Ovary (tissue), 9 donors: ENCODE measurements around the gene DNASE2. TPM values are rescaled to one million over a fixed set of nuclear protein-coding genes. Genes with fewer than 3 reads are reported as not detected.
A peak's percentile ranks its signal among the peaks of the same experiment; 100 is the strongest.

Source experiments
- DNase-seq, 5 donors: peaks; one replicate each; pipeline ENCODE4 v3.0.0-alpha.2; 2019 to 2020
- H3K27ac ChIP-seq, 2 donors: fragments of 200-600 bp; one replicate each; pipeline versions ENCODE4 v1.5.1 to v1.8.0; 2019 to 2022
- H3K27me3 ChIP-seq: fragments of 200-600 bp; one replicate; pipeline ENCODE4 v1.8.0; 2022
- H3K36me3 ChIP-seq: fragments of 200-600 bp; sonication (generic); one replicate; pipeline ENCODE4 v1.5.1; 2019
- H3K4me1 ChIP-seq: one replicate; pipeline ENCODE4 v1.8.1; 2013; ENCODE audit warnings: mild to moderate bottlenecking, moderate library complexity; ENCODE audit not compliant: insufficient read depth
- H3K4me3 ChIP-seq: fragments of 200-600 bp; sonication (generic); one replicate; pipeline ENCODE4 v1.5.1; 2017
- H3K9me3 ChIP-seq, 2 donors: fragments of 200-600 bp in 1 of 2; sonication (generic) in 1 of 2; one replicate each; pipeline versions ENCODE4 v1.5.1 to v1.8.1; 2013 to 2019; ENCODE audit warnings: mild to moderate bottlenecking in 1 of 2, moderate library complexity in 1 of 2
- EP300 ChIP-seq: sonication (generic); formaldehyde crosslinking; IDR thresholded peaks from one replicate; pipeline ENCODE4 v1.6.1; 2017; ENCODE audit warnings: antibody characterized with exemption
- POLR2A ChIP-seq: fragments of 450-650 bp; IDR thresholded peaks from one replicate; pipeline ENCODE4 v1.6.1; 2017; ENCODE audit warnings: antibody characterized with exemption, mild to moderate bottlenecking, moderate library complexity
- WGBS, 3 donors: extraction: QIAGEN DNeasy Blood & Tissue Kit in 1 of 3; methylation state at CpG; one replicate each; pipeline versions ENCODE4 v1.1.5 to v1.1.7; 2013 to 2017; 5-methylcytosine and 5-hydroxymethylcytosine counted together
- intact Hi-C, 4 donors: fragments of 100-400 bp; cut with DNase I; formaldehyde crosslinking; loops; one replicate each; pipeline versions ENCODE4 v1.11.0 to v1.15.1; 2022 to 2023
- polyA plus RNA-seq, 2 donors: library from polyadenylated mRNA; stranded (reverse); fragments of 200-250 nt in 1 of 2; fragments of 350-450 nt in 1 of 2; fragmentation: Illumina TruSeq in 1 of 2; extraction: RNeasy Lipid Tissue Mini Kit (QIAGEN cat#74804) in 1 of 2; gene quantifications; one replicate each; pipeline ENCODE4 v1.2.3, GENCODE V29; 2013 to 2014
- total RNA-seq, 7 donors: library from RNA; depleted of rRNA in 2 of 7; stranded (reverse); fragments of >200 nt in 2 of 7; fragmentation: NEBNext Ultra II Directional in 3 of 7; extraction: Animal tissue kit (Norgen Biotek cat#: 25700) in 3 of 7; gene quantifications; one replicate each; pipeline versions ENCODE4 v1.1.0 to v1.2.4, GENCODE V29; 2016 to 2023
- TF ChIP-seq, protein P1 (sequence below), 3 donors: fragments of 450-650 bp in 2 of 3; fragments of 200-600 bp in 1 of 3; IDR thresholded peaks; one replicate each; pipeline versions ENCODE4 v1.5.1 to v1.8.0; 2016 to 2022; ENCODE audit warnings: antibody characterized with exemption in 3 of 3, mild to moderate bottlenecking in 1 of 3
- donor health status: DM: no; HTN: no; CAD: no; lungs with moderate emphysema.
- donor health status: DM: no; HTN: no; CAD: no.
- donor health status: Bipolar disorder and iron deficiency.
- donor health status: DM: yes; HTN: yes; CAD: no.
- donor health status: DM: no; HTN: no; CAD: no.
- donor health status: DM: yes; HTN: yes; CAD: no.

Gene DNASE2
- total and polyA plus RNA-seq, 9 donors: 20.9 to 54.2 (median 29.2) TPM

GRCh38 chr19:12871681-12872080, 9.6 kb downstream of the DNASE2 start:
- H3K27ac ChIP-seq: no peak overlapping the region
- intact Hi-C loops: no loop called here
- 61 to 67% (median 64%) methylated on average over 3 of the region's 3 CpGs for WGBS, 3 donors

GRCh38 chr19:12868540-12869112, 12.6 kb downstream of the DNASE2 start:
- Histone ChIP-seq H3K9me3 (no peaks in the 10 kb centered on the region), H3K27ac (no peak overlapping the region), H3K4me1 (peaks cover 3% of the 10 kb centered on the region), H3K36me3 (no peaks in the 10 kb centered on the region), H3K27me3 (no peaks in the 10 kb centered on the region), H3K4me3 (no peak overlapping the region)
- no peak for DNase-seq
- TF ChIP-seq POLR2A: no peak
- TF ChIP-seq, protein P1, sequence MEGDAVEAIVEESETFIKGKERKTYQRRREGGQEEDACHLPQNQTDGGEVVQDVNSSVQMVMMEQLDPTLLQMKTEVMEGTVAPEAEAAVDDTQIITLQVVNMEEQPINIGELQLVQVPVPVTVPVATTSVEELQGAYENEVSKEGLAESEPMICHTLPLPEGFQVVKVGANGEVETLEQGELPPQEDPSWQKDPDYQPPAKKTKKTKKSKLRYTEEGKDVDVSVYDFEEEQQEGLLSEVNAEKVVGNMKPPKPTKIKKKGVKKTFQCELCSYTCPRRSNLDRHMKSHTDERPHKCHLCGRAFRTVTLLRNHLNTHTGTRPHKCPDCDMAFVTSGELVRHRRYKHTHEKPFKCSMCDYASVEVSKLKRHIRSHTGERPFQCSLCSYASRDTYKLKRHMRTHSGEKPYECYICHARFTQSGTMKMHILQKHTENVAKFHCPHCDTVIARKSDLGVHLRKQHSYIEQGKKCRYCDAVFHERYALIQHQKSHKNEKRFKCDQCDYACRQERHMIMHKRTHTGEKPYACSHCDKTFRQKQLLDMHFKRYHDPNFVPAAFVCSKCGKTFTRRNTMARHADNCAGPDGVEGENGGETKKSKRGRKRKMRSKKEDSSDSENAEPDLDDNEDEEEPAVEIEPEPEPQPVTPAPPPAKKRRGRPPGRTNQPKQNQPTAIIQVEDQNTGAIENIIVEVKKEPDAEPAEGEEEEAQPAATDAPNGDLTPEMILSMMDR (IDR thresholded peaks at IDR 0.05): no peak
- no peak for TF ChIP-seq EP300
- WGBS, 3 donors: 85 to 94% (median 91%) methylated on average over 10 of the region's 10 CpGs
- intact Hi-C loops: no loop called here

More at GRCh38 chr19:12871681-12872080, 9.6 kb downstream of the DNASE2 start:
- Histone ChIP-seq H3K4me3 (no peak overlapping the region), H3K4me1 (peaks cover 4% of the 10 kb centered on the region), H3K9me3 (no peaks in the 10 kb centered on the region), H3K36me3 (no peaks in the 10 kb centered on the region), H3K27me3 (no peaks in the 10 kb centered on the region)
- TF ChIP-seq EP300 (no peak), POLR2A (no peak)
- TF ChIP-seq, protein P1 (IDR thresholded peaks at IDR 0.05): no peak
- no peak for DNase-seq

DNA sequence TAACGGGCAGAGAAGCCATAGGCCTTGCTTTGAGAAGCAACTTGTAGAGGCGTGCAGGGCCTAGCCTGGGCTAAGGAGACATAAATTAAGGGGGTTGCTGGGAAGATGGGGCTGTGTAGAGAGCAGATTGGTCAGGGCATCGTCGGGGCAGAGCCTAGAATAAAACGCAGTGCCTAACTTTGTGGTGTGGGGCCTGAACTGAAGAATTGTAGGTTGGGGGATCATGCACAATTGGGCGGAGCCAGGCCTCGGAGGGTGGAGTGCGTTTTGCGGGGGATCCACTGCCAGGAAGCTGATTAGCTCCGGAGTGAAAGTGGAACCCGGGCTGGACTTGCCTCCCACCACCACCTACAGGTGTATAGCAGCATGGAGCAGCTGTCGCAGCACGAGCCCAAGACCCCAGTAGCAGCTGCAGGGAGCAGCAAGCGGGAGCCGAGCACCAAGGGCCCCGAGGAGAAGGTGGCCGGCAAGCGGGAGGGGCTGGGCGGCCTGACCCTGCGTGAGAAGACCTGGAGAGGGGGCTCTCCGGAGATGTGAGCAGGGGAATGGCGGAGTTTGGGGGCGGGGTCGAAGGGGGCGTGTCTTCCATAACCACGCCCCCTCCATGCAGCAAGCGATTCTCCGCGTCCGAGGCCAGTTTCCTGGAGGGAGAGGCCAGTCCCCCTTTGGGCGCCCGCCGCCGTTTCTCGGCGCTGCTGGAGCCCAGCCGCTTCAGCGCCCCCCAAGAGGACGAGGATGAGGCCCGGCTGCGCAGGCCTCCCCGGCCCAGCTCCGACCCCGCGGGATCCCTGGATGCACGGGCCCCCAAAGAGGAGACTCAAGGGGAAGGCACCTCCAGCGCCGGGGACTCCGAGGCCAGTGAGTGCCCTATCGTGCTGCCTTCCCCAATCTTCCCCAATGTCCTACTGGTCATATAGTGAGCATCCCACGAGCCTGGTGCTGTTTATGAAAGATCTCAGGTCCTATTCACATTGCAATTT, 13.8 kb downstream of the DNASE2 start:
- TF ChIP-seq EP300 (no peak), POLR2A (no peak)
- TF ChIP-seq, protein P1 (IDR thresholded peaks at IDR 0.05): no peak
- H3K4me1 ChIP-seq: no peaks in the 10 kb centered on the region
- DNase-seq: peak; percentile 69 to 88 (median 81)
- WGBS, 3 donors: 5 to 8% (median 7%) methylated on average over 42 to 51 of the region's 51 CpGs
- intact Hi-C loops: no loop called here
- H3K27me3 ChIP-seq: no peaks in the 10 kb centered on the region
- no peaks in the 10 kb centered on the region for H3K36me3 ChIP-seq
- no peaks in the 10 kb centered on the region for H3K9me3 ChIP-seq
- H3K27ac ChIP-seq: no peak overlapping the region
- peak overlapping the region; percentile 27 for H3K4me3 ChIP-seq

DNA sequence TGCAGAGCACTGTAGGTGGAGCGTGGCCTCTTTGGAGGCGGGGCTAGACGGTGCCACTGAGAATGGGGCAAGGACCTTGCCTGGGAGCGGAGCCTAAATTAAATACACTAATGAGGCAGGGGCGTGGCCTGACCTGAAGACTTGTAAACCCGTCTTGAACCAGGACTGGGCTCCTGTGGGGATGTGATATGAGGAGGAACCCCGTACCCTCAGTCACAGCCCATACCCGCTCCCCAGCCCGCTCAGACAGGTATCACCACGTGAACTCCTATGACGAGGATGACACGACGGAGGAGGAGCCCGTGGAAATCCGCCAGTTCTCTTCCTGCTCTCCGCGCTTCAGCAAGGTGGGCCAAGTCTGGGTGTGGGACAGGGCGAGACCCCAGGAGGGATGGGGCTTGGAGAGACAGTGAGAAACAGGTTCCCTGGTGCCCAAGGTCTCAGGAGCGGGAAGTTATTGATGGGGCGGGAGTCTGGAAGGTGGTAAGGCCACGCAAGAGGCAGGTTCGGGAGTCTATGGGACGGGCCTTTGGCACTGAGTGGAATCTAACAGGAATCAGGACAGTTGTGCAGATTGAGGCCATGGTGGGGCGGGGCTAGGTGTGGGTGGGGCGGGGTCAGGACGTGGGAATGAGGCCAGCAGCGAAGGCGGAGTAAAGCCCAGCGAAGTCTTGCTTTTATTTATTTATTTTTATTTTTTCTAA, 14.7 kb downstream of the DNASE2 start:
- no peaks in the 10 kb centered on the region for H3K9me3 ChIP-seq

More for the DNA sequence above, 14.7 kb downstream of the DNASE2 start:
- H3K4me1 ChIP-seq: no peaks in the 10 kb centered on the region
- no peak overlapping the region for H3K4me3 ChIP-seq
- H3K27ac ChIP-seq: no peak overlapping the region
- intact Hi-C loops: no loop called here
- 83 to 86% (median 86%) methylated on average over 29 of the region's 29 CpGs for WGBS, 3 donors
- H3K36me3 ChIP-seq: no peaks in the 10 kb centered on the region
- TF ChIP-seq, protein P1 (IDR thresholded peaks at IDR 0.05): no peak
- TF ChIP-seq POLR2A (no peak), EP300 (no peak)
- no peaks in the 10 kb centered on the region for H3K27me3 ChIP-seq
- no peak for DNase-seq
